ENCODE data around the gene COL27A1. TPM values are rescaled to one million over a fixed set of nuclear protein-coding genes. Genes with fewer than 3 reads are reported as not detected.

The COL27A1 gene
- total RNA-seq, 2 experiments from 2014 or later = 0.87 to 1.2 TPM

- Histone ChIP-seq H3K27ac (ENCODE audit: low read depth in 1 of 2, low read length in 2 of 2) (no peak overlapping the region), H3K4me3 (ENCODE audit: low read length) (no peak overlapping the region), H3K27me3 (ENCODE audit: control insufficient read depth in 1 of 2, insufficient read depth in 2 of 2, low read length in 2 of 2) (no peaks in the 10 kb centered on the region), H3K4me1 (ENCODE audit: insufficient read depth, low read length) (no peaks in the 10 kb centered on the region), H3K36me3 (ENCODE audit: insufficient read depth, low read length) (no peaks in the 10 kb centered on the region), H3K9me3 (ENCODE audit: control insufficient read depth in 1 of 2, insufficient read depth in 1 of 2, low read length in 2 of 2) (no peaks in the 10 kb centered on the region)
- no peak overlapping the region for H3K27ac Mint-ChIP-seq
- ChIA-PET CTCF (no interaction called here), POLR2A (no interaction called here)
- H3K4me1 Mint-ChIP-seq (ENCODE audit: low read depth) = no peaks in the 10 kb centered on the region
- intact Hi-C loops (cut with DNase I, micrococcal nuclease) = no loop called here
- H3K36me3 Mint-ChIP-seq (ENCODE audit: low read depth) = no peaks in the 10 kb centered on the region
- no peak overlapping the region for H3K4me3 Mint-ChIP-seq
- no peak for TF ChIP-seq CTCF (IDR thresholded peaks at IDR 0.05)
- H3K27me3 Mint-ChIP-seq = peaks cover 5% of the 10 kb centered on the region
- ATAC-seq (ENCODE audit: poor library complexity) (no peak), DNase-seq (no peak)
- H3K9me3 Mint-ChIP-seq = no peaks in the 10 kb centered on the region
Measured at GRCh38 chr9:114196979-114197622, 41.8 kb downstream of the COL27A1 start.

GRCh38 chr9:114198249-114199040, 43.1 kb downstream of the COL27A1 start:
- no peak overlapping the region for H3K27ac ChIP-seq (ENCODE audit: low read depth in 1 of 2, low read length in 2 of 2)
- Mint-ChIP-seq H3K4me3 (no peak overlapping the region), H3K27me3 (peaks cover 5% of the 10 kb centered on the region), H3K9me3 (no peaks in the 10 kb centered on the region), H3K27ac (no peak overlapping the region), H3K4me1 (ENCODE audit: low read depth) (no peaks in the 10 kb centered on the region), H3K36me3 (ENCODE audit: low read depth) (no peaks in the 10 kb centered on the region)
- no peak overlapping the region for H3K4me3 ChIP-seq (ENCODE audit: low read length)
- TF ChIP-seq CTCF (IDR thresholded peaks at IDR 0.05) = no peak
- H3K4me1 ChIP-seq (ENCODE audit: insufficient read depth, low read length) = no peaks in the 10 kb centered on the region
- CTCF ChIA-PET = no interaction called here
- no peaks in the 10 kb centered on the region for H3K36me3 ChIP-seq (ENCODE audit: insufficient read depth, low read length)
- intact Hi-C loops (cut with DNase I, micrococcal nuclease) = no loop called here
- H3K27me3 ChIP-seq (ENCODE audit: control insufficient read depth in 1 of 2, insufficient read depth in 2 of 2, low read length in 2 of 2) = no peaks in the 10 kb centered on the region
- POLR2A ChIA-PET = no interaction called here
- no peak for DNase-seq
- H3K9me3 ChIP-seq (ENCODE audit: control insufficient read depth in 1 of 2, insufficient read depth in 1 of 2, low read length in 2 of 2) = no peaks in the 10 kb centered on the region
- no peak for ATAC-seq (ENCODE audit: poor library complexity)

- ChIA-PET POLR2A (no interaction called here), CTCF (no interaction called here)
- ATAC-seq (ENCODE audit: poor library complexity) (no peak), DNase-seq (no peak)
- intact Hi-C loops (cut with DNase I, micrococcal nuclease) = no loop called here
- TF ChIP-seq CTCF (IDR thresholded peaks at IDR 0.05) = no peak
- Histone ChIP-seq H3K9me3 (ENCODE audit: control insufficient read depth in 1 of 2, insufficient read depth in 1 of 2, low read length in 2 of 2) (no peaks in the 10 kb centered on the region), H3K36me3 (ENCODE audit: insufficient read depth, low read length) (no peaks in the 10 kb centered on the region), H3K27me3 (ENCODE audit: control insufficient read depth in 1 of 2, insufficient read depth in 2 of 2, low read length in 2 of 2) (no peaks in the 10 kb centered on the region), H3K27ac (ENCODE audit: low read depth in 1 of 2, low read length in 2 of 2) (no peak overlapping the region), H3K4me1 (ENCODE audit: insufficient read depth, low read length) (no peaks in the 10 kb centered on the region), H3K4me3 (ENCODE audit: low read length) (no peak overlapping the region)
- H3K27ac Mint-ChIP-seq = no peak overlapping the region
- H3K36me3 Mint-ChIP-seq (ENCODE audit: low read depth) = no peaks in the 10 kb centered on the region
- H3K9me3 Mint-ChIP-seq = no peaks in the 10 kb centered on the region
- H3K4me3 Mint-ChIP-seq = no peak overlapping the region
- H3K27me3 Mint-ChIP-seq = no peaks in the 10 kb centered on the region
- H3K4me1 Mint-ChIP-seq (ENCODE audit: low read depth) = no peaks in the 10 kb centered on the region
Measured at GRCh38 chr9:114200721-114201300, 45.5 kb downstream of the COL27A1 start.
